ENCODE measurements around the gene PXDN. TPM values are rescaled to one million over a fixed set of nuclear protein-coding genes. Genes with fewer than 3 reads are reported as not detected.
A peak's percentile ranks its signal among the peaks of the same experiment; 100 is the strongest.

The PXDN gene
- total RNA-seq, 1 experiment from 2014 or later: 102 TPM

DNA sequence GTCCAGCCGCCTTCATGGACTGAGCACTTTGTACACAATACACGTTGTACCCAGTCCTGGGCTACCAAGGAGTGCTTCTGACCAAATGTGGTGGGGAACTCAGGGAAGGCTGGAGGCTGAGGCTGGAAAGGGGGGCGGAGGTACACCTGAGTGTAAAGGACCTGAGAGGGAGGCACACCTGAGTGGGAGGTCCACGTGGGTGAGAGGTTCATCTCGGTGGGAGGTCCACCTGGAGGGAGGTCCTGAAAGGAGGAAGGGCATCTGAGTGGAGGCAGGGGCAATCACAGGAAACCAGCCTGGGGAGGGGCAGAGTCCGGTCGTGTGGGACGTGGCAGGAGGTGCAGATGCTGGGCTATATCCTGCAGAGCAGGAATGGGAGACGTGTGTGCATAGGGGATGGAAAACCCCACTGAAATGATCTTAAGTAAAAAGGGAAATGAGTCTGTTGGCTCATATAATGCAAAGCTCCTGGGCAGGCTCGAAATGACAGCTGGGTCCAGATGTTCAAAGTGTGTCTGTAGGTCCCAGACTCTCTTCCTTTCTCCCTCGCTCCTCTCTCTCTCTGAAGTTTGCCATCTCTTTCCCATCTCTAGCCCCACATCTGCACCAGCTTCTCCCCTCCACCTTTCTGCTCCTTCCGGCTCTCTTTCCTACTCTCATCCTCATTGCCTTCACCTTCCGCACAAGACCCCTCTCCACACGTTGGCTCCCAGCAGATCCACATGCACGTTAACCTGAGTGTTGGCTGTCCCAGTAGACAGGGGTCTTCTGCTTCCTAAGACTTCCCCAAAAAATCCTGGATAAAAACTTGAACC lies 137.7 kb downstream of the PXDN start:
- DNase-seq: peak; percentile 22
- H3K4me3 ChIP-seq (ENCODE audit: insufficient read depth, low read depth, low read length): no peak overlapping the region
- H3K36me3 ChIP-seq (replicated peaks; ENCODE audit: control insufficient read depth, insufficient read depth, low read length): no peaks in the 10 kb centered on the region
- no peaks in the 10 kb centered on the region for H3K27me3 ChIP-seq (ENCODE audit: control insufficient read depth, insufficient read depth, low read length)

DNA sequence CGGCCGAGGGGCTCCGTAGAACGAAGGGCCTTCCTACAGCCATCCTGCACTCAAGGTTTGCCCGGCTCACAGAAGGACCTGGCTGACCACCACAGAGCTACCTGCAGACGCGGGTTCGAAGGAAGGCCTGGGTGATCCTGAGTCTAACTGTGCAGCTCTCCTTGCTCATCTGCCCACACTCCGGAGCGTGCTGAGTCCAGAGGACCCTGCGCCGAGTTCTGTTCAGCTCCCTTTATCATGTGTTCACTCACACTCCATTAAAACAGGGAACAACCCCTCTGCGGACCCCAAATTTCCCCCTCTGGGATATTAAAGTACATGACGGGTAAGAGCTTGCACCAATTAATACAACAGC lies 138.3 kb downstream of the PXDN start:
- DNase-seq: no peak
- no peaks in the 10 kb centered on the region for H3K27me3 ChIP-seq (ENCODE audit: control insufficient read depth, insufficient read depth, low read length)
- H3K4me3 ChIP-seq (ENCODE audit: insufficient read depth, low read depth, low read length): no peak overlapping the region
- no peaks in the 10 kb centered on the region for H3K36me3 ChIP-seq (replicated peaks; ENCODE audit: control insufficient read depth, insufficient read depth, low read length)

DNA sequence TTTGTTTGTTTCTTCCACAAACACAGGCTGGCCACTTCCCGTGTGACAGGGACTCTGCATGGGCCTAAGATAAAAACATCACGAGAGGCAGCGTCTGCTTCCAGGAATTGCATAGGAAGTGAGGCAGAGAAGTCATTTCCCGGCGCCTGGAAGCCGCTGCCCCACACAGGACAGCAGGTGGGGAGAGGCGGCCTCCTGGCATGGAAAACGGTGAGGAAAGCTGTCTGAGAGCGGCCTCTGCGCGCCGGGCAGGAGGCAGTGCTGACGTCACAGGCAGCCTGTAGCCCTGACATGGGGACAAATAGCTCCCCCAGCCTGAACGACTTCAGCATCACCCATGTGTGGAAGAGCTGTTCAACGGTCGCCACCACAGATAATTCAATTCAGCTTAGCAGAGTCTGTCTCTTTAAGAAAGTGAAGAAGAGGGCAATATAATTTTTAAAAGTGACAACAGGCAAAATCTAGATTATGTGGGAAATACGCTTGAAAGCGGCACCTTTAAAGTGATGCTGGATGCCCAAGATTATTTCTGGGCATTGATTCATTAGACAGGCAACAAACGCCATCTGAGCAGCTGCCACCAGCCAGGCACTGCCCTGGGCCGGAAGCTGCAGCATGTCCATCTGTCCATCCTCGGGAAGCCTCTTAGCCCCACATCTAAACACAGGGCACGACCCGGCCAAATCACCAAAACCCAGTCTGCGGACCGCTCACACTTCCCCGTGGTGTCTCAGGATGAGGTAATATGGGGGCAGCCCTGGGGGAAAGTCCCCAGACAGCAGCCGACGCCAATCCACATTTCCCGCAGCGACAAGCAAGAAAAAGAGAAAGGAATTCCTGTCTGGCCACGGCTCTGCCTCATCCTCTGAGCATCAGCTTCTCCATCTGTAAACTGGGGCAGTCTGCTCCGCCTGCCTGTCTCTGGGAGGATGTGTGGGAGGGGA lies 138.9 kb downstream of the PXDN start:
- Histone ChIP-seq H3K27me3 (ENCODE audit: control insufficient read depth, insufficient read depth, low read length) (no peaks in the 10 kb centered on the region), H3K4me3 (ENCODE audit: insufficient read depth, low read depth, low read length) (no peak overlapping the region), H3K36me3 (replicated peaks; ENCODE audit: control insufficient read depth, insufficient read depth, low read length) (no peaks in the 10 kb centered on the region)
- DNase-seq: peak; percentile 69

DNA sequence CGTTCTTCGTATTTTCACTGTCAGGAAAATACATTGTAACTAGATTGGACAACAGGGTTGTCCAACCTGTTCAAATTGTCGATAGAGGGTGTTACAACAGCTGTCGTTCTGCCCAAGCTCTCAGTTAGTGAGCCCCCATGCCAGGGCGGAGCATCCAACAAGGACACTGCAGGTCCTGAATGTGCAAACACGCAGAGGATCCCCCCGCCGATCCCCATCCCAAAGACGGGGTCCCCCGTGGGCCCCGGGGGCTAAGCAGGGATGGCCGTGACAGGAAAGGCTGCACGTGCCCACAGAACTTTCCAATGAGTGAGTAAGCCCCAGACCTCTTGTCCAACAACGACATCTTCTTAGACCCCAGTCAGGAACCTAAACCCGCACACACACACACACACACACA lies 140.8 kb downstream of the PXDN start:
- H3K4me3 ChIP-seq (ENCODE audit: insufficient read depth, low read depth, low read length): no peak overlapping the region
- DNase-seq: peak; percentile 48
- H3K36me3 ChIP-seq (replicated peaks; ENCODE audit: control insufficient read depth, insufficient read depth, low read length): no peaks in the 10 kb centered on the region; the same call in 1 of the 2 replicates
- no peaks in the 10 kb centered on the region for H3K27me3 ChIP-seq (ENCODE audit: control insufficient read depth, insufficient read depth, low read length)

- Histone ChIP-seq H3K4me3 (ENCODE audit: insufficient read depth, low read depth, low read length) (no peak overlapping the region), H3K27me3 (ENCODE audit: control insufficient read depth, insufficient read depth, low read length) (no peaks in the 10 kb centered on the region), H3K36me3 (replicated peaks; ENCODE audit: control insufficient read depth, insufficient read depth, low read length) (no peaks in the 10 kb centered on the region; the same call in 1 of the 2 replicates)
- peak; percentile 52 for DNase-seq
Measured at GRCh38 chr2:1603059-1603458, 141.3 kb downstream of the PXDN start.

GRCh38 chr2:1602278-1603010 lies 141.9 kb downstream of the PXDN start:
- DNase-seq: peak; percentile 49
- H3K4me3 ChIP-seq (ENCODE audit: insufficient read depth, low read depth, low read length): no peak overlapping the region
- H3K36me3 ChIP-seq (replicated peaks; ENCODE audit: control insufficient read depth, insufficient read depth, low read length): no peaks in the 10 kb centered on the region; the same call in 1 of the 2 replicates
- no peaks in the 10 kb centered on the region for H3K27me3 ChIP-seq (ENCODE audit: control insufficient read depth, insufficient read depth, low read length)

- no peaks in the 10 kb centered on the region; the same call in 1 of the 2 replicates for H3K36me3 ChIP-seq (replicated peaks; ENCODE audit: control insufficient read depth, insufficient read depth, low read length)
- no peaks in the 10 kb centered on the region for H3K27me3 ChIP-seq (ENCODE audit: control insufficient read depth, insufficient read depth, low read length)
- DNase-seq: peak; percentile 62
- no peak overlapping the region for H3K4me3 ChIP-seq (ENCODE audit: insufficient read depth, low read depth, low read length)
Measured at GRCh38 chr2:1601471-1602277, 142.6 kb downstream of the PXDN start.

DNA sequence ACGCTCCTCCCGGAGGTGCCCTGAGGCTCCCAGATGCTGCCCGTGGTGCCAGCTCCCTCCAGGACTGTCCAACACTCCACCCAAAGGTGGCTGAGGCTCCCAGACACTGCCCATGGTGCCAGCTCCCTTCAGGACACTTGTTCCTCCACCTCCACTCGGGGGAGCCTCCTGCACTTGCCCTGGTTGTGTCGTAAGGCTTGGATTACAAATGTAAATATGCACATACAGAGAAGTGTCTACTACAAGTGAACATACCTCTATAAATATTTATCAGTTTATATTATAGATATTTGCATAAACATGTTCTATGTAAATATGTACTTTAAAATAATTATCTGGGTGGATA lies 143.3 kb downstream of the PXDN start:
- peak; percentile 37 for DNase-seq
- Histone ChIP-seq H3K36me3 (replicated peaks; ENCODE audit: control insufficient read depth, insufficient read depth, low read length) (no peaks in the 10 kb centered on the region; the same call in 1 of the 2 replicates), H3K4me3 (ENCODE audit: insufficient read depth, low read depth, low read length) (no peak overlapping the region), H3K27me3 (ENCODE audit: control insufficient read depth, insufficient read depth, low read length) (no peaks in the 10 kb centered on the region)

DNA sequence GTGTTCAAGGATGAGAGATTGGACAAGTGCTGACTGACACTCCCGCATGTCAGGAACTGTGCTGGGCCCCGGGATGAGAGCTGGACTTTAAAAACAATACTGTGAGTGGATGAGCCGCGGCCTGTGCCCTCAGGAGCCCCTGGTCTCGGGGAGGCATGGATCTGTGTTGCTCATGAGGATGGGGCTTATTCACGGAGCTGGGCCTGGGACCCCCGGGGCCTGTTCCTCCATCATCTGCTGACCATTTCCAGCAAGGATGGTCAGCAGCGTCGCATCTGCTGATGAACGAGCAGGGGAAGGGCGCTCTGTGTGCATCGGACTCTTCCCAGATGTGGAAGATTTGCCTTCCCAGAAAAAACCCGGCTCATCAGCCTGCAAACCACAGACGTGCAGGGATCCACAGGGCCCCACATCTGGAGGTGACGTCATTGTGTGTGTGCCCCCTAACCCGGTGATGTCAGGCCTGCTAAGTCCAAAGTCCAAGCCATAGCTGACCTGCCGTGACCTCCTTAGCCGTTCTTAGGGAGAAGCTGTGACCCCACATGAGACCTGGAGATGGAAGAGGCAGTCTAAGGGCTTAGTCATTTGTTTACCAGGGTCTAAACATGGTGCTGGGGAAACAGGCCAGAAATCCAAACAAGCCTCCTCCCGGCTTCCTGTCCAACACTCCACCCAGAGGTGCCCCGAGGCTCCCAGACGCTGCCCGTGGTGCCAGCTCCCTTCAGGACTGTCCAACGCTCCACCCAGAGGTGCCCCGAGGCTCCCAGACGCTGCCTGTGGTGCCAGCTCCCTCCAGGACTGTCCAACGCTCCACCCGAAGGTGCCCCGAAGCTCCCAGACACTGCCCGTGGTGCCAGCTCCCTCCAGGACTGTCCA lies 143.9 kb downstream of the PXDN start:
- no peaks in the 10 kb centered on the region; the same call in 1 of the 2 replicates for H3K36me3 ChIP-seq (replicated peaks; ENCODE audit: control insufficient read depth, insufficient read depth, low read length)

GRCh38 chr2:1599301-1600085 lies 144.8 kb downstream of the PXDN start:
- Histone ChIP-seq H3K27me3 (ENCODE audit: control insufficient read depth, insufficient read depth, low read length) (no peaks in the 10 kb centered on the region), H3K36me3 (replicated peaks; ENCODE audit: control insufficient read depth, insufficient read depth, low read length) (no peaks in the 10 kb centered on the region; the same call in 1 of the 2 replicates), H3K4me3 (ENCODE audit: insufficient read depth, low read depth, low read length) (no peak overlapping the region)
- DNase-seq: peak; percentile 49

More for the DNA sequence above, 143.9 kb downstream of the PXDN start:
- no peaks in the 10 kb centered on the region for H3K27me3 ChIP-seq (ENCODE audit: control insufficient read depth, insufficient read depth, low read length)
- H3K4me3 ChIP-seq (ENCODE audit: insufficient read depth, low read depth, low read length): no peak overlapping the region
- peak; percentile 37 for DNase-seq

- no peak for DNase-seq
- Histone ChIP-seq H3K4me3 (ENCODE audit: insufficient read depth, low read depth, low read length) (no peak overlapping the region), H3K36me3 (replicated peaks; ENCODE audit: control insufficient read depth, insufficient read depth, low read length) (no peaks in the 10 kb centered on the region; the same call in 1 of the 2 replicates), H3K27me3 (ENCODE audit: control insufficient read depth, insufficient read depth, low read length) (no peaks in the 10 kb centered on the region)
Measured at GRCh38 chr2:1598800-1599199, 145.5 kb downstream of the PXDN start.

- no peaks in the 10 kb centered on the region for H3K27me3 ChIP-seq (ENCODE audit: control insufficient read depth, insufficient read depth, low read length)
- no peak for DNase-seq
- H3K4me3 ChIP-seq (ENCODE audit: insufficient read depth, low read depth, low read length): no peak overlapping the region
- no peaks in the 10 kb centered on the region; the same call in 1 of the 2 replicates for H3K36me3 ChIP-seq (replicated peaks; ENCODE audit: control insufficient read depth, insufficient read depth, low read length)
Measured at GRCh38 chr2:1598041-1598710, 146.1 kb downstream of the PXDN start.
